K562 (cell line): ENCODE measurements around the gene OR14A16. TPM values are rescaled to one million over a fixed set of nuclear protein-coding genes. Genes with fewer than 3 reads are reported as not detected.

Experiments
- ATAC-seq: fragments of 200-7000 bp; cut with Tn5 transposase; 3 replicates; pipeline ENCODE4 v1.9.1; 2020; ENCODE audit warnings: moderate library complexity
- BruUV-seq: library from RNA; stranded (reverse); fragments of 400-500 nt; replicated peaks from 2 replicates; lab custom pipeline; 2021; lab: Mats Ljungman, UMichigan
- CTCF ChIA-PET: fragments of 300-600 bp; formaldehyde crosslinking; extraction: SDS; loops from one replicate; lab custom pipeline; 2021; ENCODE audit warnings: low intra/inter-chr PET ratio; lab: Yijun Ruan, JAX
- POLR2A ChIA-PET: fragments of 300-600, 350-650 bp; sonication (Branson Sonifier 250); formaldehyde crosslinking; extraction: SDS; loops from one replicate; lab custom pipeline; 2021; ENCODE audit warnings: antibody characterized with exemption, inconsistent platforms; lab: Yijun Ruan, JAX
- DNase-seq, 4 experiments: peaks; one replicate each; pipeline versions ENCODE4 v3.0.0 to v3.0.0-alpha.2; 2011 to 2018; ENCODE audit warnings: low spot score in 3 of 4, mixed read lengths in 3 of 4; ENCODE audit errors: extremely low read depth in 1 of 4
- FAIRE-seq: peaks from 2 replicates; lab custom pipeline; 2011; peaks lifted over from hg19 to GRCh38; lab: Jason Lieb, UNC
- H2AFZ ChIP-seq: 2 replicates; pipeline ENCODE4 v1.6.0; 2011; ENCODE audit warnings: low read depth, low read length, control low read depth, inconsistent platforms
- H3K27ac ChIP-seq: fragments of 200-600 bp; 3 replicates; pipeline ENCODE4 v1.8.0; 2011; ENCODE audit warnings: low read depth, mild to moderate bottlenecking, control low read depth, inconsistent platforms, low read length, moderate library complexity, mixed read lengths; ENCODE audit errors: extremely low read depth
- H3K27me3 ChIP-seq, 2 experiments: fragments of 300-600 bp in 1 of 2; 2 replicates in 1 of 2; 3 replicates in 1 of 2; pipeline versions ENCODE4 v1.6.0 to v1.8.0; 2011; ENCODE audit warnings: inconsistent platforms in 2 of 2, low read length in 2 of 2, mild to moderate bottlenecking in 1 of 2, mixed read lengths in 1 of 2, moderate library complexity in 1 of 2; ENCODE audit not compliant: control insufficient read depth in 2 of 2, insufficient read depth in 2 of 2
- H3K36me3 ChIP-seq: fragments of 300-600 bp; 3 replicates; pipeline ENCODE4 v1.8.0; 2011; ENCODE audit warnings: mild to moderate bottlenecking, low read length, inconsistent platforms; ENCODE audit not compliant: control insufficient read depth, insufficient read depth
- H3K4me1 ChIP-seq, 2 experiments: fragments of 200-600 bp in 1 of 2; replicated peaks in 1 of 2; 2 replicates in 1 of 2; 3 replicates in 1 of 2; pipeline versions ENCODE4 v1.5.1 to v1.8.0; 2011; ENCODE audit warnings: inconsistent platforms in 2 of 2, low read length in 2 of 2, mild to moderate bottlenecking in 1 of 2, mixed read lengths in 1 of 2, moderate library complexity in 1 of 2; ENCODE audit not compliant: control insufficient read depth in 2 of 2, insufficient read depth in 2 of 2
- H3K4me2 ChIP-seq: 2 replicates; pipeline ENCODE4 v1.6.1; 2011; ENCODE audit warnings: low read length, control low read depth, inconsistent platforms, mixed read lengths; ENCODE audit not compliant: insufficient read depth
- H3K4me3 ChIP-seq: fragments of 200-600 bp; sonication (generic), shearing (Covaris generic); 2 replicates; pipeline ENCODE4 v1.5.1; 2016; ENCODE audit warnings: control low read depth, inconsistent platforms
- H3K79me2 ChIP-seq: fragments of 200-600 bp; 3 replicates; pipeline ENCODE4 v1.8.0; 2011; ENCODE audit warnings: low read length, inconsistent platforms; ENCODE audit not compliant: control insufficient read depth, insufficient read depth
- H3K9ac ChIP-seq, 2 experiments: 2 replicates each; pipeline versions ENCODE4 v1.6.0 to v1.6.1; 2011; ENCODE audit warnings: low read depth in 2 of 2, low read length in 2 of 2, control low read depth in 1 of 2, inconsistent platforms in 1 of 2, mild to moderate bottlenecking in 1 of 2, mixed read lengths in 1 of 2; ENCODE audit not compliant: insufficient read depth in 1 of 2
- H3K9me1 ChIP-seq: one replicate; pipeline ENCODE4 v1.6.0; 2011; ENCODE audit warnings: inconsistent platforms, mild to moderate bottlenecking, low read length, moderate library complexity; ENCODE audit not compliant: control insufficient read depth, insufficient read depth
- H3K9me3 ChIP-seq: replicated peaks from 2 replicates; pipeline ENCODE4 v1.5.1; 2011; ENCODE audit warnings: low read depth, low read length, inconsistent platforms; ENCODE audit not compliant: control insufficient read depth, insufficient read depth
- H4K20me1 ChIP-seq: replicated peaks from 2 replicates; pipeline ENCODE4 v1.6.1; 2011; ENCODE audit warnings: low read length, inconsistent platforms, mixed read lengths; ENCODE audit not compliant: control insufficient read depth, insufficient read depth
- CHCHD3 ChIP-seq: fragments of 250-450 bp; sonication (Bioruptor Pico); IDR thresholded peaks from 2 replicates; pipeline ENCODE4 v2.1.2; 2022; ENCODE audit warnings: mild to moderate bottlenecking
- EHMT2 ChIP-seq: fragments of 450-650 bp; IDR thresholded peaks from 2 replicates; pipeline ENCODE4 v1.6.1; 2018; ENCODE audit warnings: antibody characterized with exemption
- NELFE ChIP-seq: IDR thresholded peaks from 2 replicates; pipeline ENCODE4 v1.6.1; 2011; ENCODE audit warnings: mild to moderate bottlenecking; ENCODE audit not compliant: insufficient read depth, insufficient read length
- PHF8 ChIP-seq: fragments of 200-600 bp; sonication (generic); IDR thresholded peaks from 2 replicates; pipeline ENCODE4 v1.6.1; 2012; ENCODE audit warnings: mixed run types, mild to moderate bottlenecking, inconsistent platforms, low read length, moderate library complexity, borderline replicate concordance
- YY1 ChIP-seq, 3 experiments: IDR thresholded peaks; 2 replicates each; pipeline ENCODE4 v1.6.1; 2011; ENCODE audit warnings: low read length in 2 of 3, mild to moderate bottlenecking in 2 of 3, moderate library complexity in 2 of 3, borderline replicate concordance in 1 of 3, control low read depth in 1 of 3, low read depth in 1 of 3; ENCODE audit not compliant: insufficient read depth in 3 of 3, insufficient replicate concordance in 2 of 3, control insufficient read depth in 1 of 3, insufficient read length in 1 of 3; ENCODE audit errors: extremely low read depth in 1 of 3
- ZNF24 ChIP-seq: fragments of 450-650 bp; IDR thresholded peaks from 2 replicates; pipeline ENCODE4 v1.6.1; 2016
- WGBS: fragments of 100-300 bp; shearing (Covaris generic); methylation state at CpG from one replicate; pipeline ENCODE4 v1.1.6; 2016; ENCODE audit warnings: low coverage, mixed read lengths; ENCODE audit not compliant: insufficient coverage; ENCODE audit errors: missing lambda C conversion rate; 5-methylcytosine and 5-hydroxymethylcytosine counted together
- in situ Hi-C: fragments of 300-500 bp; cut with MboI; formaldehyde crosslinking; loops from 4 replicates; pipeline ENCODE4 v1.15.0; 2018; ENCODE audit warnings: inconsistent platforms, mixed read lengths
- intact Hi-C: fragments of 100-400 bp; cut with micrococcal nuclease; formaldehyde crosslinking; loops from 2 replicates; pipeline ENCODE4 v1.14.2; 2022
- polyA plus RNA-seq, 8 experiments: library from polyadenylated mRNA; depleted of rRNA in 4 of 8; stranded (reverse) in 5 of 8; unstranded in 3 of 8; fragments of >200 nt; fragmentation: Nextera tagmentation in 2 of 8; fragmentation: Illumina TruSeq in 1 of 8; extraction: Ambion mirVana in 2 of 8; extraction: Trizol in 1 of 8; gene quantifications; 2 replicates each; pipeline versions ENCODE4 v1.2.1 to v1.2.3, GENCODE V29; 2011 to 2014; ENCODE audit warnings: inconsistent platforms in 1 of 8, missing spikeins in 1 of 8
- total RNA-seq, 7 experiments: library from RNA; depleted of rRNA in 6 of 7; stranded (reverse); fragments of >200 nt in 6 of 7; fragmentation: Illumina TruSeq in 2 of 7; extraction: Trizol in 2 of 7; gene quantifications; 2 replicates each; pipeline versions ENCODE4 v1.2.1 to v1.2.3, GENCODE V29; 2011 to 2021; ENCODE audit warnings: low replicate concordance in 1 of 7
- TF ChIP-seq, protein P1 (sequence below), 2 experiments: IDR thresholded peaks in 1 of 2; conservative IDR thresholded peaks in 1 of 2; 2 replicates each; pipeline ENCODE4 v1.6.1; 2016; ENCODE audit warnings: low read depth in 2 of 2, mild to moderate bottlenecking in 1 of 2, missing compliant biosample characterization in 1 of 2, missing genetic modification characterization in 1 of 2, moderate library complexity in 1 of 2
- TF ChIP-seq, protein P2 (sequence below): sonication (generic); formaldehyde crosslinking; IDR thresholded peaks from 2 replicates; pipeline ENCODE4 v1.8.1; 2023; ENCODE audit warnings: mild to moderate bottlenecking, missing genetic modification reagents
- TF ChIP-seq, protein P3 (sequence below): fragments of 450-650 bp; formaldehyde crosslinking; IDR thresholded peaks from 2 replicates; pipeline ENCODE4 v1.4.0; 2022; ENCODE audit warnings: missing genetic modification characterization

OR14A16 gene
- total and polyA plus RNA-seq, 9 of the 15 experiments (the other 6 are each of a cell fraction or from before 2014, with no cell fraction given): not detected

DNA sequence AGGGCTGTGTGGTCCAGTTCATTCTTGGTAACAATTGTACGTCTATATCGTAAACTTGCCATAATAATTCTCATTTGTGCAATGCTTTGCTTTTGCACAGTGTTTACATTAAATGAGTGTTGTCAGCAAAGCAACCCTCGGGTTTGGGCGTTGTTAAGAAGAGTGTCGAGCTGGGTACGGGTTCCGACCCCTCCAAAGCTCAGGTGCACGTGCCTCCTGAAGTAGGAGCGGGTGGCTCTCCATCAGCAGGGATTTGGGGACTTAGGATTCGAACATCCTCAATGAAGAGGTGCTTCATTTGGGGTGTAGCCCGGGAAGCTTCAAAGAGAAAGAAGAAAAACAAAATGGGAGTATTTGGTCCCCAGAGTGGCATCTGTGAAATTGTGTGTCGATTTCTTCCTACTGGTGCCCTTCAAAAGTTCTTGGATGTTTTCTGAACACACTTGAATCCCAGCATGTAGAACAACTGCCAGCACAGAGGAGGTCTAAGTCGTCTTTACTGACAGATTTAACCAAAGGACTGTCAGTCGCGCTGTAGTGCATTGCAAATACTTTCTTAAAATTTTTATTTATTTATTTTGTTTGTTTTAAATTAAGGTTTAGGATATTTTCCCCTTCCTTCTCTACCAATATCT is 34.2 kb upstream of the OR14A16 start (continued):
- TF ChIP-seq CHCHD3 (CRISPR knock-in tag): no peak
- TF ChIP-seq, protein P1, sequence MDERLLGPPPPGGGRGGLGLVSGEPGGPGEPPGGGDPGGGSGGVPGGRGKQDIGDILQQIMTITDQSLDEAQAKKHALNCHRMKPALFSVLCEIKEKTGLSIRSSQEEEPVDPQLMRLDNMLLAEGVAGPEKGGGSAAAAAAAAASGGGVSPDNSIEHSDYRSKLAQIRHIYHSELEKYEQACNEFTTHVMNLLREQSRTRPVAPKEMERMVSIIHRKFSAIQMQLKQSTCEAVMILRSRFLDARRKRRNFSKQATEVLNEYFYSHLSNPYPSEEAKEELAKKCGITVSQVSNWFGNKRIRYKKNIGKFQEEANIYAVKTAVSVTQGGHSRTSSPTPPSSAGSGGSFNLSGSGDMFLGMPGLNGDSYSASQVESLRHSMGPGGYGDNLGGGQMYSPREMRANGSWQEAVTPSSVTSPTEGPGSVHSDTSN (CRISPR knock-in tag; IDR thresholded peaks at IDR 0.05; ENCODE audit: low read depth): no peak
- TF ChIP-seq, protein P1 (tag; conservative IDR thresholded peaks at IDR 0.05; ENCODE audit: low read depth): no peak

DNA sequence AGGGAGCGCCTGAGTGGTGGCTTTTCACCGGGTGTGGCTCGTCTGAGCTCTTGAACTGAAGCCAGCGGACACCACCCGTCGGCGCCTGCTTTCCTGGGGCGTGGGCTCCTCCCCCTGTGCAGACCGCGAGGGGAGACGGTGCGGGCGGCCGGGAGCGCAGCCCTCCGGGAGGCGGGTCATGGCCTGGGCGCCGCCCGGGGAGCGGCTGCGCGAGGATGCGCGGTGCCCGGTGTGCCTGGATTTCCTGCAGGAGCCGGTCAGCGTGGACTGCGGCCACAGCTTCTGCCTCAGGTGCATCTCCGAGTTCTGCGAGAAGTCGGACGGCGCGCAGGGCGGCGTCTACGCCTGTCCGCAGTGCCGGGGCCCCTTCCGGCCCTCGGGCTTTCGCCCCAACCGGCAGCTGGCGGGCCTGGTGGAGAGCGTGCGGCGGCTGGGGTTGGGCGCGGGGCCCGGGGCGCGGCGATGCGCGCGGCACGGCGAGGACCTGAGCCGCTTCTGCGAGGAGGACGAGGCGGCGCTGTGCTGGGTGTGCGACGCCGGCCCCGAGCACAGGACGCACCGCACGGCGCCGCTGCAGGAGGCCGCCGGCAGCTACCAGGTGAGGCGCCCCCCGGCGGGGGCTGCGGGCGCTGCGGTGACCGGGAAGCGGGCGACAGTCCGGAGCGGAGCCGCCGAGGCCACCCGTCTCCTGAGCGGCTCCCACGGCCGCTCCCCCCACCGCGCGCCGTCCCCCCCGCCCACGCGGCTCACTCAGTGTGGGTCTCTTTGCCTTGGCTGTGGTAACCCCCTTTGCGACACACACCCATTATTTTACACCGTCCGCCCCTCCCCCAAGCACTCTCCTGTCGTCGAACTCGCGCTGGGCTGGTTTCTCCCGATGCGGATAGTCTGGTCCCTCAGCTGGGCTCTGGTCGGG is 33.4 kb upstream of the OR14A16 start, which contains the start of gene TRIM58:
TRIM58 (plus strand) TSS at position 119 of the 916 bp plus-strand sequence; CDS start at position 179, 60 bp downstream.
- no peaks in the 10 kb centered on the region for H3K27me3 ChIP-seq
- WGBS: 1% methylated on average over 76 of the region's 109 CpGs
- peak within 1 kb of the TSS; percentile 72 to 96 for H3K9ac ChIP-seq
- ChIA-PET CTCF (interaction anchor here (0.8 to 1.7 kb wide), 2 partner anchors 547 to 969 kb away, joined by 3 to 7 read pairs; no protein-coding TSS in a partner anchor), POLR2A (interaction anchor here (0.6 to 2.1 kb wide), 13 partner anchors 9 to 1028 kb away, joined by 3 to 7 read pairs (median 4); no protein-coding TSS in a partner anchor)
- intact Hi-C loops: loop anchor here (2.0 to 10.0 kb wide), 3 partner anchors 25 to 970 kb away; partner anchors contain the start of gene SH3BP5L
- H3K9me1 ChIP-seq: no peaks in the 10 kb centered on the region
- peak; percentile 92 to 96 (median 94) for DNase-seq
- H2AFZ ChIP-seq: peak within 1 kb of the TSS; percentile 94
- BruUV-seq: no TSS peak
- peaks cover 3% of the 10 kb centered on the region; the same call in 1 of the 2 replicates for H3K9me3 ChIP-seq
- in situ Hi-C loops: no loop called here
- peak within 1 kb of the TSS; percentile 88 for H3K27ac ChIP-seq
- H3K4me1 ChIP-seq: peaks cover 34 to 37% of the 10 kb centered on the region in 2 experiments
- H3K79me2 ChIP-seq: peaks cover 33% of the 10 kb centered on the region
- peak; percentile 88 for ATAC-seq
- no peaks in the 10 kb centered on the region for H4K20me1 ChIP-seq
- peak; percentile 76 for FAIRE-seq
- H3K36me3 ChIP-seq: peaks cover 18% of the 10 kb centered on the region; the same call in 2 of the 3 replicates
- peak within 1 kb of the TSS; percentile 84 for H3K4me3 ChIP-seq
- H3K4me2 ChIP-seq: peak within 1 kb of the TSS; percentile 96
- TF ChIP-seq NELFE (no peak), ZNF24 (no peak), PHF8 (peak; percentile 93), EHMT2 (no peak), YY1 (IDR thresholded peaks at IDR 0.05; ENCODE audit: borderline replicate concordance in 1 of 3, control insufficient read depth in 1 of 3, extremely low read depth in 1 of 3, insufficient read depth in 3 of 3, insufficient read length in 1 of 3, insufficient replicate concordance in 2 of 3, low read depth in 1 of 3, low read length in 2 of 3) (peak; percentile 13 to 82 (median 65))
- TF ChIP-seq, protein P2, sequence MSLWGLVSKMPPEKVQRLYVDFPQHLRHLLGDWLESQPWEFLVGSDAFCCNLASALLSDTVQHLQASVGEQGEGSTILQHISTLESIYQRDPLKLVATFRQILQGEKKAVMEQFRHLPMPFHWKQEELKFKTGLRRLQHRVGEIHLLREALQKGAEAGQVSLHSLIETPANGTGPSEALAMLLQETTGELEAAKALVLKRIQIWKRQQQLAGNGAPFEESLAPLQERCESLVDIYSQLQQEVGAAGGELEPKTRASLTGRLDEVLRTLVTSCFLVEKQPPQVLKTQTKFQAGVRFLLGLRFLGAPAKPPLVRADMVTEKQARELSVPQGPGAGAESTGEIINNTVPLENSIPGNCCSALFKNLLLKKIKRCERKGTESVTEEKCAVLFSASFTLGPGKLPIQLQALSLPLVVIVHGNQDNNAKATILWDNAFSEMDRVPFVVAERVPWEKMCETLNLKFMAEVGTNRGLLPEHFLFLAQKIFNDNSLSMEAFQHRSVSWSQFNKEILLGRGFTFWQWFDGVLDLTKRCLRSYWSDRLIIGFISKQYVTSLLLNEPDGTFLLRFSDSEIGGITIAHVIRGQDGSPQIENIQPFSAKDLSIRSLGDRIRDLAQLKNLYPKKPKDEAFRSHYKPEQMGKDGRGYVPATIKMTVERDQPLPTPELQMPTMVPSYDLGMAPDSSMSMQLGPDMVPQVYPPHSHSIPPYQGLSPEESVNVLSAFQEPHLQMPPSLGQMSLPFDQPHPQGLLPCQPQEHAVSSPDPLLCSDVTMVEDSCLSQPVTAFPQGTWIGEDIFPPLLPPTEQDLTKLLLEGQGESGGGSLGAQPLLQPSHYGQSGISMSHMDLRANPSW (CRISPR knock-in tag): no peak; the same call in 1 of the 2 replicates
- TF ChIP-seq, protein P3, sequence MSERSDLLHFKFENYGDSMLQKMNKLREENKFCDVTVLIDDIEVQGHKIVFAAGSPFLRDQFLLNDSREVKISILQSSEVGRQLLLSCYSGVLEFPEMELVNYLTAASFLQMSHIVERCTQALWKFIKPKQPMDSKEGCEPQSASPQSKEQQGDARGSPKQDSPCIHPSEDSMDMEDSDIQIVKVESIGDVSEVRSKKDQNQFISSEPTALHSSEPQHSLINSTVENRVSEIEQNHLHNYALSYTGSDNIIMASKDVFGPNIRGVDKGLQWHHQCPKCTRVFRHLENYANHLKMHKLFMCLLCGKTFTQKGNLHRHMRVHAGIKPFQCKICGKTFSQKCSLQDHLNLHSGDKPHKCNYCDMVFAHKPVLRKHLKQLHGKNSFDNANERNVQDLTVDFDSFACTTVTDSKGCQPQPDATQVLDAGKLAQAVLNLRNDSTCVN (CRISPR knock-in tag): no peak
